COR-L47 (cell line): ENCODE measurements around the gene MINDY4.

ENCODE experiments used
- DNase-seq: peaks from one replicate; lab custom pipeline; 2025; lab: John Stamatoyannopoulos, UW

MINDY4 gene

DNA sequence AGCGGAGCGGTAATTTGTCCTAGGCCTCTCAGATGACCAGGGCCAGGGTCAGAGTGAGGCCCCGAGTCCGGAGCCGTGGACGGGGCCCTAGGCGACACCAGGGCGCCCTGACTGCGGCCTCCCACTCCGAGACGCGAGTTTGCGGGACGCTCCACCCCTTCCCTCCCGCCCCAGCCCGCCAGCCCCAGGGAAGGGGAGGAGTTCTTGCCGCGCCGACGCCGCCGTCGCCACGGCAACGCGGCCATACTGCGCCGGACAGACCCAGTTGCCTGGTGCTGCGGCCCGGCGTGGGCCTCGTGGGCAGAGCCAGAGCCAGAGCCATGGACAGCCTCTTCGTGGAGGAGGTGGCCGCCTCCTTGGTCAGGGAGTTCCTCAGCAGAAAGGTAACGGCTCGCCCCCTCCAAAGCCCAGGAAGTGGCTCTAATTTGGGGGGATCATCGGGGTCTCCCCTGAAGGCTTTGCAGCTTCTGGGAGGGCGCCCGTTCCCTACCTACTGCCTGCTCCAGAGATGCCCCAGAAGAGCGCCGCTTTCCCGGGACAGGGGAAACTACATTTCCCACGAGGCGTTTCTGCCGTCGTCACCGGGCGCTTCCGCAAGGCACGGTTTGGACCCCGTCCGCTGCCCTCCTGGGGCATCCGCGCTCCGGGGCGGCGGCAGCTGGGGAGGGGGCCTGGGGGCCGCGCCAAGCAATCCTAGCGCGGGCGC is at the start of gene MINDY4:
Gene MINDY4 (plus strand): TSS at position 244 of the 706 bp plus-strand sequence. CDS start 77 bp downstream, at position 321.
- peak; percentile 66 for DNase-seq

DNA sequence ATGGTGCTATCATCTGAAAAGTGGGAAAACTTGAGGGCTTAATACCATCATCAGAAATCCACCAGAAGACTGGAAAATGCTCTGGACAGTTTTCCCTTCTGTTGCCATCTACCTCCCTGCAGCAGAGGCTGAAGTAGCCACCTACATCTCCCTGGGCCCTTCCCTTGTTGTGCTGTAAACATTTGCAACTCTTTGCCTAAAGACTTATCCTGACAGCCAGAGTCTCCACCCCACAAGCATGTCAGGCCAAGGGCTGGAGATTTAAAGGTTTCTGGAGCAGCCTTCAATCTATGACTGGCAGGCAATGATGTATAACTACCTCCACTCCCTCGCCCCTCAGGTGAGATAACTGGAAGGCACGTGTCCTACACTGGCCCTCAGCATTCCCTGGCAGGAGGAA is 49.0 kb upstream of the MINDY4 start:
- no peak for DNase-seq

- no peak for DNase-seq
Measured at GRCh38 chr7:30722671-30723070, 48.5 kb upstream of the MINDY4 start.

DNA sequence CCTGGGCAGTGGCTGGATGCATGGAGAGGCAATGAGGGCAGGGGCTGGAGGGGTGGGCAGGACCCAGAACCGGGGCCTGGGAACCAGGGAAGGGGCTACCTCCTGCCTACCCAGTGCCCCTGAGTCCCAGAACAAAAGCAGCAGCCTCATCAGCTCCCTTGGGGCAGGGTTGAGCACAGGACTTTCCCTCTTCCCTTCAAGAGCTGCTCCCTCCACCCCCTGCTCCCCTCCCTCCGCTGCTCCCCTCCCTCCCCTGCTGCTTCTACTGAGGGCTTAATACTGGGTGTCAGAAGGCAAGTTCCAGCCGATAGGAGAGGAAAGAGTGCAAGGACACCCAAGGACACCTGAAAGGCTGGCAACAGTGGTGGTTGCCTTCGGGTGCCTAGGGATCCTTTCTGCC is 47.4 kb upstream of the MINDY4 start:
- no peak for DNase-seq

DNA sequence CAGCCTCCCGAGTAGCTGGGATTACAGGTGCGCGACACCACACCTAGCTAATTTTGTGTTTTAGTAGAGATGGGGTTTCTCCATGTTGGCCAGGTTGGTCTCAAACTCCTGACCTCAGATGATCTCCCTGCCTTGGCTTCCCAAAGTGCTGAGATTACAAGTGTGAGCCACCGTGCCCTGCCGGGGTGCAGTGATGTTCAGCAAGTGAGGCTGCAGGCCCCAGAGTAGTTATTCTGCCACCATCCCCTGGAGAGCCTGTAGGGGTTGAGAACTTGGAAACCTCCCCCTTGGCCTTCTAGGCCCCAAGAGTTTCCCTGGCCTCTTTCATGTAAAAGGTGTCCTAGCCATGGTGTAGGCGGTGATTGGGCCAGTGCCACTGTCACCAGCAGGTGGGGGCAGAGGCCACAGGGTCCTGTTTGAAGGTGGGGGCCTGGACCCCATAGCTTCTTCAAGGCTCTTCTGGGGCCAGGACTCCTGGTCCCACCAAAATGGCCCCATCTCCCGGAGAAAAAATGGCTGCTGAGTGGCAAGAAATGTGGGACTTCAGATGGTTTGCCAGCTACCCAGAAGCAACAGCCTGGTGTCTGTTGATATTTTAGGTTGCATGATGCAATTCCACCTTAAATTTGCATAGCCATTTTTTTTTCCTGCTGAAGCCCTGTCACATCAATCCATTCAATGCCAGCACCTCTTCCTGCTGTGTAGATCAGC is 44.8 kb upstream of the MINDY4 start:
- DNase-seq = no peak

DNA sequence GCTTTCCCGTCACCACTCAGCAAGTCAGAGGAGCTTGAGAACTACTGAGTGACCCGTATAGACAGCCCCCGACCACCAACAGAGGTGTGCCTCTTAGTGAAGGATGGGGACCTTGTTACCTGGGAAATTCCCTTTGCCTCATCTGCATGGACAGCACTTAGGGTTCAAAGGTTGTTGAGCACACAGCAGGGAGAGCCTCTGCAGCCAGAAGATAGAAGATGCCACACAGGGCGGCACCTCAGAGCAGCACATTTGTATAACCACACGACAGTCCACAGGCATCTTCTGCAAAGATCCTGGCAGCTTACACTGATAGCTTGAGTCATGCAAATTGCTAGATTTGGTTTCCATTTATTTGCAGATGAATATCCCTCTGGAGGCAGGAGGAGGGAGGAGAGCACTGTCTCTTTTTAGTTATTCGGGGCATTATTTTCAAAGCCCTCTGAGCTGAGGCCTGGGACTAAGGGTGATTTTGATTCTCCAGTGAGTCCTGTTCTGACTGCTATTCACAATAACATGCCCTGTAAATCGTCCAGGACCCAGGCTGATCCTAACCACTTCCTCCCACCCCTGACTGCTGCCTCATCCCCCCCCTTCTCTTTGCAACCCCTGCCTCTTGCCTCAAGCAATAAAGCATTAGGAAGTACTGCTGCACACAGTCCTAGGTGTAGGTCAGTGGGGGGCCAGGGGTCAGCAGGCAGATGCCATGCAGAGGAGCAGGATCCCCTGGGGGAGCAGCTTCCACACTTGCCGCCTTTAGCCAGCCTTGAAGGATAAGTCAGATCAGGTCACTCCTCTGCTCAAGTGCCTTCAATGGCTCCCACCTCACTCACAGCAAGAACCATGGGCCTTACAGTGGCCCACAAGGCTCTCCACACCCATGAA is 43.9 kb upstream of the MINDY4 start:
- no peak for DNase-seq

GRCh38 chr7:30728591-30729100 is 42.6 kb upstream of the MINDY4 start:
- DNase-seq = no peak

GRCh38 chr7:30729642-30730041 is 41.6 kb upstream of the MINDY4 start:
- DNase-seq = no peak

DNA sequence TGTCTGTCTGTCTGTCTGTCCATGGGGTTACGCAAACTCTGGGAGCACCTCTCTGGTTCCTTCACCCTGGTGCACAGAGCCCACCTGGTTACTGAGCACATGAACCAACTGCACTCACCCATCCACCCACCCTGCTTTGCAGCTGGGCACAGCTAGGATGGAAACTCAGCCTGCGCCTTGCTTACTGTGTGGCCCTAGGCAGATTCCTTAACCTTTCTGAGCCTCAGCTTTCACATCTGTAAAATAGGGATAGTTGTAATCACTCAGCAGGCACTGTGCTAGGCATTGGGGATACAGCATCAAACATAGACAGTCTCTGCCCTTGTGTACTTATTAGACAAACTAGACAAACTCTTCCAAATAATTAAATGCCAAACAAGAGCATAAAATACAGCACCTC is 41.1 kb upstream of the MINDY4 start:
- DNase-seq = no peak

GRCh38 chr7:30730996-30731395 is 40.2 kb upstream of the MINDY4 start:
- no peak for DNase-seq

GRCh38 chr7:30731581-30731980 is 39.6 kb upstream of the MINDY4 start:
- no peak for DNase-seq

DNA sequence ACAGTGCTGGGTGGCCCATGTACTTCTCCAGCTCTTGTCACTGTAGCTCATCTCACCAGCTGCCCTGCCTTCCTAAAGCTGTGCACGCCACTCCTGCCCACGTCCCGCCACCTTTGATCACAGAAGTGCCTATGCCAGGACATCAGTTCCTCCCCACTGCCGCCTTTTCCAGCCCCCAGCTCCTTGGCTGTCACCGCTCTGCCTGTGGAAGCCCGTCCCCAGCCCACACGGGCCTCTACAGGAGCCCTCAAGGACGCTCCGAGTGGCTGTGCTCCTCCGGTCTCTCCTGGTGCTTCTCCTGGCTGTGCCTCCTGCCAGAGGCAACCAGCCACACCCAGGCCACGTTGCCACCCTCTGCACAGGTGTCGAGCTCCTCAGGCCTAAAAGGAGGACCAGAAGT is 38.6 kb upstream of the MINDY4 start:
- DNase-seq = no peak

DNA sequence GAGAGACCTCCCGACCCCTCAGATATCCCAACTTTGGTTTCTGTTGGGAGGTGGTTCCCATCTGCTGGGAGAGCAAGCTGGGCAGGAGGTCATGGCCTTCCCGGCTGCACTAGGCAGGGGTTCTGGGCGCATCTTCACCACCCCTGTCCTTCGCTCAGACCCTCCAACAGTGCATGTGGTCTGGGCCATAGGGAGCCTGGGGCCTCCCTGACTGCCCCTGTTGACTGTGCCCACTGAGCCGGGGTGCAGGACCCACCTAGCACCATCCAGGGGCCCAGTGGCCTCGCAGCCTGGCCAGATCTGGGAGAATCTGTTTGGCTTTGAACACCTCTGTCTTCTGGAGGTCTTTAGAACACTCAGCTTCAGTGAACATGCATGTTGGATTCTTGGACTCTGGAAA is 38.0 kb upstream of the MINDY4 start:
- DNase-seq = no peak

DNA sequence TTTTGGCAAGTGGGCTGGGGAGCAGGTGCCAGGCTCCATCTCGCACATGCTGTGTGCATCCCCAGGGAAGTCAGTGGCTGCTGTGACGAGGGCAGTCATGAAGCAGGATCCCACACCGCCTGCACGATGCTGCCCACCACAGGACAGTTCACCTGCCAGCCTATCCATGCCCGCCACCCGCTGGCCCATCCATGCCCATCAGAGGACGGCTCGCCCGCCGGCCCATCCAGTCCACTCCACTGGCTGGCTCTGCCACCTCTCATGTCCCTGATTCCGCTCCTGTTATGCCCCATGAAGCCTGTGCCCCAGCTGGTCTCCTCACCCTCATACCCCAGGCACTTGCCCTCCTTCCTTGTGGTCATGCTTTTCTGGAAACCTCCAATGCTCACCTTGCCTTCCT is 37.5 kb upstream of the MINDY4 start:
- DNase-seq = no peak

GRCh38 chr7:30734497-30734896 is 36.7 kb upstream of the MINDY4 start:
- DNase-seq = no peak

DNA sequence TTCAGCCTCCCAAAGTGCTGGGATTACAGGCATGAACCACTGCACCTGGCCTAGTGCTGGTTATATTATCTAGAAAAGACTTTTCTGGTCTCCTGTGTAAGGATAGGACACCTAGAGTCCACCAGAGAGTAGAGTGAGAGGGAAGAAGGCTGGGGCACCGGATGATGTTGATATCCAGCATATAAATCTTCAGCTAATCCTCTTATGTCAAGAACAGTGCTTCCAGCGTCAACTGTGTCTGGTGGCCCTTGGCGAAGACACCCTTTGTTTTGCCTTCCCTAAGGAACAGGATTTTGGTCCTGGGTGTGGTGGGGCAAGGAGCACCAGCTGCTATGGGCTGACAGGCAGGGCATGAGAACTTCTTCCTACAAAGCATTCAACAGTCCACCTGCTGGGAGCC is 35.6 kb upstream of the MINDY4 start:
- DNase-seq = no peak

- DNase-seq = no peak
Measured at GRCh38 chr7:30736291-30736690, 34.9 kb upstream of the MINDY4 start.

- no peak for DNase-seq
Measured at GRCh38 chr7:30738026-30738915, 32.9 kb upstream of the MINDY4 start.

DNA sequence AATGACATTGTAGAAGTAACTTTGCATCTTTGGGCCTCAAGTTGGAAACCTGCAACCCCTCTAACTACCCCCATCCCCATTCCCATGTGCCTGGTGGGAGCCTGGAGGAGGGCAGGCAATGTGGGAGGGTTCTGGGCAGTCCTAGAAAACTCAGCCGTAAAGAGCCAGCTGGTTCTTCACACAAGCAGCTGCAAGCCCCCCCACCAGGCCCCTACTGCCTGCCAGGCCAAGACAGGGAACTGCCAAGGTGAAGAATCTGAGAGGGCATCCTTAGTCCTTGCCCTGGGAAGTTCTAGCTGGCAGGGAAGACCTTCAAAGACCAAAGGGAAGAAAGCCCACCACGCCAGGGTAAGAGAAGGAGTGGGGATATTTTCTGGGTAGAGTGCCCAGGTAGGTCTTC is 31.5 kb upstream of the MINDY4 start:
- DNase-seq = no peak

DNA sequence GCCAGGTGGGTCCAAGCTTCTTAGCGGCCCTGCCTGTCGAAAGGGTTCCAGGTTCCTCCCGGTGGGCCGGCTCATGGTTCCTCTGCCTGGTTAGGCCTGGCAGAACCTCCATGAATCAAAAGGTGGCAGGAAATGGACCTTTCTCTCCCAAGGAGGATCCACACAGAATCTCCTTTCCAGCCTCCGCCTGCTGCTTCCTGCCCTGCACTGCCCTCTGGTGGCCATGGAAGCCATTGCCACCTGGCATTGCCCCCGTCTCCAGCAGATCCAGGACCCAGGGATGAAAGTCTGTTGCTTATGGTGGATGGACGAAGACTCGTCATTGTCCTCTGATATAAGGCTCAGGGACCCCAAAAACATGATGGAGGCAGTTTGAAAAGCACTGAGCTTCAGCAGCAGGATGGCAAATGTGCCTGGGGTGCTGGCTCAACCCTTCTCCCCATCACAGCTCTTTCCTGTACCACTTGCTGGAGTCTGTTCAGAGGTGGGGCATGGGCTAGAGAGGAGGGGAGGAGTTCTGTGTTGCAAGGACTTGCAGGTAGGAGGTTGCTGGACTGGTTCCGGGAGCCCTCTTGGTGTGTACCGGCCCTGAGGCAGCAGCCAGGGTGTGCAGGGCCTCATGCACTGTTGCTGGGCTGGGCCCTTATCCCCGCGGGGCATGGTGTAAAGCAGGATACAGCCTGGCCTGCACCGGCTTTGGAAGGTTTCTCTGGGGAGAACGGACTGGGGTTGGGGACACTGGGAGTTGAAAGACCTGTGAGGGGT is 30.6 kb upstream of the MINDY4 start:
- DNase-seq = peak; percentile 37

DNA sequence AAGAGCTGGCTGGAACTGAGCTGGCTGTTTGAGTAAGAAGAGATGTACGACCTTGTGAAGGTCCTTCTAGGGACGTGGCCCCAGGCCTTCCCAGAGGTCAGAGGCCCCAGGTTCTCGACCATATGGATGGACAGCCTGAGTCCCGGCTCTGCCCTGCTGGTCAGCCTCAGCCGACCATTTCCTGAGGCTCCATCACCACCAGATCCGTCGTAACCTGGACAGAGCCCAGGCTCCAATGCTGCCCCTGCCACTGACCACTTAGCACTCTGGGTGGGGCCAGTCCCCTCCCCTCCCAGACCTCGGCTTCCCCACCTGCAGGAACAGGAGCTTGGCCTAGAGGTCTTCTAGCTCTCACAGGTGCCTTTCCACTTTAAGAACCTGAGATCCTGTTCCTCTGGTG is 29.9 kb upstream of the MINDY4 start:
- DNase-seq = no peak
